Measurements from ENCODE around the gene STK32B.

DNA sequence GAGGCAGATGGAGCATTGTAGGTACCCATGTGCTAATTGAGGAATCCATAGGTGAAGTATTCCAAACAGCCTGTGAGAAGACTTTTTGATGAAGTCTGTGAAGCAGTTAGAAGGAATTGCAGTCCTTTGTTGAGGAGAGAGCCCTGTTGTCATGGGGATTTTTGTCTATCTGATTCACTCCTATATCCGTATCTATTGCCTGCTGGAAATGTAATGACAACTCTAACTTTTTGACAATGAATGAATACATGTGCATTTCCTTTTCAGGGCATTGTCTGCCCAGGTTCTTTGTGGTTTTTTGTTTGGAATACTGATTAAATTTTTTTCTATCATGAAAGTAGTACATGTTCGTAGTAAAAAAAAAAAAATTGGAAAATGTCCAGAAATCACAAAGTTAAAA lies 31.1 kb downstream of the STK32B start:
- TF ChIP-seq, protein P1, sequence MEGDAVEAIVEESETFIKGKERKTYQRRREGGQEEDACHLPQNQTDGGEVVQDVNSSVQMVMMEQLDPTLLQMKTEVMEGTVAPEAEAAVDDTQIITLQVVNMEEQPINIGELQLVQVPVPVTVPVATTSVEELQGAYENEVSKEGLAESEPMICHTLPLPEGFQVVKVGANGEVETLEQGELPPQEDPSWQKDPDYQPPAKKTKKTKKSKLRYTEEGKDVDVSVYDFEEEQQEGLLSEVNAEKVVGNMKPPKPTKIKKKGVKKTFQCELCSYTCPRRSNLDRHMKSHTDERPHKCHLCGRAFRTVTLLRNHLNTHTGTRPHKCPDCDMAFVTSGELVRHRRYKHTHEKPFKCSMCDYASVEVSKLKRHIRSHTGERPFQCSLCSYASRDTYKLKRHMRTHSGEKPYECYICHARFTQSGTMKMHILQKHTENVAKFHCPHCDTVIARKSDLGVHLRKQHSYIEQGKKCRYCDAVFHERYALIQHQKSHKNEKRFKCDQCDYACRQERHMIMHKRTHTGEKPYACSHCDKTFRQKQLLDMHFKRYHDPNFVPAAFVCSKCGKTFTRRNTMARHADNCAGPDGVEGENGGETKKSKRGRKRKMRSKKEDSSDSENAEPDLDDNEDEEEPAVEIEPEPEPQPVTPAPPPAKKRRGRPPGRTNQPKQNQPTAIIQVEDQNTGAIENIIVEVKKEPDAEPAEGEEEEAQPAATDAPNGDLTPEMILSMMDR (IDR thresholded peaks at IDR 0.05), result no peak
- no peak for TF ChIP-seq POLR2A (IDR thresholded peaks at IDR 0.05)
